NCI-H526 treated with DMSO at 0.1 percent for 48 hours (cell line): Measurements from ENCODE around the gene RREB1.

Experiments
- DNase-seq: peaks from one replicate; lab custom pipeline; 2025; lab: John Stamatoyannopoulos, UW

The RREB1 gene

DNA sequence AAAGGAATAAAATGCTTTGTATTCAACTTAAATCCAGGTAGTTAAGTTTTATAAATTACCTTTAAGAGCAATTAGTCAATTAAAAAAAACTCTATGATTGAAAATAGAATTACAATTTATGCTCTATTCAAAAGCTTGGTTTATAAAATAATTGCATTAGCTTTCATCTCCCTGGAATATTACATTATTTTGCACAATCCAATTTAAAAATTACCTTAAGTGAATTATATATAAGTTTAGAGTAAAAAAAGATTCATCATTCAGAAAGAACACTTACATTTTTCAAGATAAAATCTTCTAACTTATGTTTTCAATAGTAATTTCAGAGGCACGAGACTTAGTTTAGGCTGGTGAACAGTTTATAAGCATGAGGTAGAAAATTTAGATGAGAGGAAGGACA, 190.4 kb downstream of the RREB1 start:
- DNase-seq: no peak

DNA sequence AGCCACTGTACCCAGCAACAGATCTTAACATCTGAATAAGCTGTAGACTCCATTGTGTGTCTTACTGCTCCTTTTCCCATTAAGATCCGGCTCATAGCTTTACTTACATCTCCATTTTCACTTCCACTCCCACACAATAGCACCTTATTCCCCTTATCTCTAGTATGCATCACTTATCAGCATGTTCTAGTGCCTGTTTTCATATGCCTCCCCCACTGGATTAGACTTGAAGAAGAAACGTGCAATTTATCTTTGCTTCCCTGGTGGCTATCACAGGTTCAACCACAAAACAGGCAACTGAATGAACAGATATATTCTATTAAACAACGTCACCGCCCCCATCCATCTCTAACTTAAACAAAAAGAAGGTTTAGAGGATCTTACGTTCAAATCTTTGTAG, 193.2 kb downstream of the RREB1 start:
- no peak for DNase-seq
